Heart left ventricle (tissue), 13 donors: ENCODE results near the gene HS1BP3.

Source experiments
- CTCF ChIP-seq, 12 donors: fragments of 200-600 bp; sonication (generic) in 4 of 12; IDR thresholded peaks; one replicate each; pipeline versions ENCODE4 v1.5.0 to v1.8.0; 2018 to 2022; ENCODE audit warnings: antibody characterized with exemption in 12 of 12, mild to moderate bottlenecking in 5 of 12
- POLR2A ChIP-seq, 2 donors: fragments of 450-650 bp; IDR thresholded peaks; one replicate each; pipeline ENCODE4 v1.6.1; 2017; ENCODE audit warnings: antibody characterized with exemption in 2 of 2, mild to moderate bottlenecking in 2 of 2, moderate library complexity in 2 of 2
- donor health status: ischemic (EF 13 %, LVEDD 7.1; RV severe dilation, severe dysfunction).
- donor health status: DM: no; HTN: yes; CAD: no.
- donor health status: DM: no; HTN: no; CAD: no.
- donor health status: ischemic (EF 25% LVEDD 6.9; RV normal size, moderate dysfunction).
- donor health status: ischemic (EF 25% LVEDD 5.7; RV mildly dilated, moderate dysfunction).
- donor health status: ischemic (EF 35%, LVEDD 5.7; RV mildly dilated, moderate dysfunction).
- donor health status: nonischemic (EF 11% LVEDD 7.7; RV severe dilation, severe dysfunction).
- donor health status: DM: yes; HTN: yes; CAD: no.
- donor health status: PGD.
- donor health status: ischemic (EF 29% LVEDD 5.4; RV normal size, mild dysfunction).
- donor health status: nonischemic (EF 23%, LVEDD 6.1; RV moderate dilation, normal function).

GRCh38 chr2:20647738-20648137, 3.2 kb downstream of the HS1BP3 start:
- TF ChIP-seq CTCF (IDR thresholded peaks at IDR 0.05): no peak
- TF ChIP-seq POLR2A (IDR thresholded peaks at IDR 0.05): no peak
